GM23338 (cell line): ENCODE results near the gene FAM83F. TPM values are rescaled to one million over a fixed set of nuclear protein-coding genes. Genes with fewer than 3 reads are reported as not detected.

Experiments used
- ATAC-seq: fragments of 200-7000 bp; cut with Tn5 transposase; 3 replicates; pipeline ENCODE4 v1.9.1; 2020
- DNase-seq: peaks from one replicate; pipeline ENCODE4 v3.0.0-alpha.2; 2015; ENCODE audit warnings: low spot score
- H2AFZ ChIP-seq: fragments of 200-600 bp; sonication (generic); 2 replicates; pipeline ENCODE4 v1.8.0; 2016; ENCODE audit warnings: antibody characterized with exemption, mild to moderate bottlenecking, moderate library complexity
- H3F3A ChIP-seq: fragments of 200-600 bp; sonication (generic); replicated peaks from 2 replicates; pipeline ENCODE4 v1.8.0; 2017; ENCODE audit warnings: antibody characterized with exemption, mixed run types, low read depth
- H3K27ac ChIP-seq: fragments of 200-600 bp; sonication (generic); 2 replicates; pipeline ENCODE4 v1.6.1; 2016; ENCODE audit warnings: low read depth
- H3K27me3 ChIP-seq: fragments of 200-600 bp; sonication (generic); 2 replicates; pipeline ENCODE4 v1.8.0; 2016; ENCODE audit warnings: mild to moderate bottlenecking, mixed run types, moderate library complexity; ENCODE audit not compliant: insufficient read depth
- H3K36me3 ChIP-seq: fragments of 200-600 bp; sonication (generic); 2 replicates; pipeline ENCODE4 v1.8.0; 2016; ENCODE audit warnings: mild to moderate bottlenecking; ENCODE audit not compliant: insufficient read depth
- H3K4me1 ChIP-seq: fragments of 200-600 bp; sonication (generic); 2 replicates; pipeline ENCODE4 v1.8.0; 2016; ENCODE audit warnings: mild to moderate bottlenecking, moderate library complexity; ENCODE audit not compliant: insufficient read depth
- H3K4me2 ChIP-seq: fragments of 200-600 bp; sonication (generic); 2 replicates; pipeline ENCODE4 v1.7.1; 2017; ENCODE audit warnings: mixed run types
- H3K4me3 ChIP-seq: fragments of 200-600 bp; sonication (generic); 2 replicates; pipeline ENCODE4 v1.6.1; 2016; ENCODE audit warnings: mixed run types
- H3K79me2 ChIP-seq: fragments of 200-600 bp; sonication (generic); replicated peaks from 2 replicates; pipeline ENCODE4 v1.8.0; 2017; ENCODE audit warnings: mild to moderate bottlenecking; ENCODE audit not compliant: insufficient read depth
- H3K9me2 ChIP-seq: fragments of 200-600 bp; sonication (generic); 2 replicates; pipeline ENCODE4 v1.8.0; 2017; ENCODE audit not compliant: insufficient read depth
- H4K20me1 ChIP-seq: fragments of 200-600 bp; sonication (generic); replicated peaks from 2 replicates; pipeline ENCODE4 v1.8.0; 2017; ENCODE audit warnings: mild to moderate bottlenecking; ENCODE audit not compliant: insufficient read depth
- H3K27ac Mint-ChIP-seq: 2 replicates; pipeline ENCODE4 v1.8.0; 2020; ENCODE audit warnings: inconsistent platforms, mild to moderate bottlenecking, moderate library complexity, mixed read lengths
- H3K27me3 Mint-ChIP-seq: 3 replicates; pipeline ENCODE4 v1.8.0; 2022; ENCODE audit warnings: low read depth, mild to moderate bottlenecking, moderate library complexity, mixed read lengths, inconsistent platforms; ENCODE audit not compliant: insufficient read depth, poor library complexity
- H3K36me3 Mint-ChIP-seq: 3 replicates; pipeline ENCODE4 v1.8.0; 2021; ENCODE audit warnings: low read depth, mild to moderate bottlenecking, inconsistent platforms, moderate library complexity, mixed read lengths
- H3K4me1 Mint-ChIP-seq: 3 replicates; pipeline ENCODE4 v1.8.0; 2020; ENCODE audit warnings: mild to moderate bottlenecking, inconsistent platforms, mixed read lengths
- H3K4me3 Mint-ChIP-seq: 3 replicates; pipeline ENCODE4 v1.8.0; 2021; ENCODE audit warnings: moderate library complexity, mild to moderate bottlenecking, inconsistent platforms, mixed read lengths
- H3K9me3 Mint-ChIP-seq: 3 replicates; pipeline ENCODE4 v1.8.0; 2020; ENCODE audit warnings: moderate library complexity, mild to moderate bottlenecking, inconsistent platforms, mixed read lengths
- CREB1 ChIP-seq: fragments of 250-450 bp; sonication (Bioruptor Pico); IDR thresholded peaks from 2 replicates; pipeline ENCODE4 v1.5.0; 2020; ENCODE audit warnings: low read depth, mild to moderate bottlenecking, moderate library complexity
- CTCF ChIP-seq, 2 experiments: fragments of 200-600 bp in 1 of 2; sonication (generic) in 1 of 2; conservative IDR thresholded peaks; 2 replicates each; pipeline versions ENCODE4 v1.5.1 to v1.6.1; 2016 to 2017; ENCODE audit warnings: antibody characterized with exemption in 2 of 2, low read depth in 2 of 2, mild to moderate bottlenecking in 2 of 2, moderate library complexity in 1 of 2
- ETS1 ChIP-seq: IDR thresholded peaks from 2 replicates; pipeline ENCODE4 v1.6.1; 2016; ENCODE audit warnings: antibody characterized with exemption
- EZH2 ChIP-seq: fragments of 200-600 bp; sonication (generic); IDR thresholded peaks from one replicate; pipeline ENCODE4 v1.8.0; 2017; ENCODE audit warnings: antibody characterized with exemption, mild to moderate bottlenecking, low read depth; ENCODE audit not compliant: unreplicated experiment
- EZH2phosphoT487 ChIP-seq: fragments of 200-600 bp; sonication (generic); IDR thresholded peaks from one replicate; pipeline ENCODE4 v1.8.1; 2018; ENCODE audit warnings: antibody characterized with exemption; ENCODE audit not compliant: unreplicated experiment
- NANOG ChIP-seq: IDR thresholded peaks from 2 replicates; pipeline ENCODE4 v1.6.1; 2016; ENCODE audit warnings: antibody characterized with exemption, borderline replicate concordance
- POLR2AphosphoS5 ChIP-seq: IDR thresholded peaks from 2 replicates; pipeline ENCODE4 v1.6.1; 2016; ENCODE audit warnings: antibody characterized with exemption, low read depth
- STAT1 ChIP-seq: IDR thresholded peaks from one replicate; pipeline ENCODE4 v1.6.1; 2016; ENCODE audit warnings: antibody characterized with exemption; ENCODE audit not compliant: unreplicated experiment
- ZNF114 ChIP-seq: fragments of 250-450 bp; sonication (Bioruptor Pico); IDR thresholded peaks from 2 replicates; pipeline ENCODE4 v1.5.0; 2020; ENCODE audit warnings: mild to moderate bottlenecking, moderate library complexity
- ZNF331 ChIP-seq: fragments of 250-450 bp; sonication (Bioruptor Pico); IDR thresholded peaks from 2 replicates; pipeline ENCODE4 v1.5.0; 2020; ENCODE audit warnings: low read depth, mild to moderate bottlenecking, moderate library complexity
- ZNF462 ChIP-seq: fragments of 250-450 bp; sonication (Bioruptor Pico); IDR thresholded peaks from 2 replicates; pipeline ENCODE4 v1.5.0; 2020; ENCODE audit warnings: mild to moderate bottlenecking, moderate library complexity
- polyA plus RNA-seq: library from polyadenylated mRNA; unstranded; fragments of >200 nt; fragmentation: Nextera tagmentation; extraction: Ambion mirVana; gene quantifications from 2 replicates; pipeline ENCODE4 v1.2.1, GENCODE V29; 2016
- total RNA-seq: library from RNA; depleted of rRNA; stranded (reverse); fragments of >200 nt; shearing (Covaris generic); gene quantifications from 2 replicates; pipeline ENCODE4 v1.2.3, GENCODE V29; 2014

FAM83F gene
- total and polyA plus RNA-seq, 2 experiments from 2014 or later = 3.7 to 15.9 TPM

GRCh38 chr22:40022536-40023240, 27.9 kb downstream of the FAM83F start:
- Histone ChIP-seq H3K36me3 (peaks cover 4% of the 10 kb centered on the region; the same call in 1 of the 2 replicates), H3K4me3 (no peak overlapping the region), H3F3A (peaks cover 4% of the 10 kb centered on the region; the same call in 1 of the 2 replicates), H3K79me2 (no peaks in the 10 kb centered on the region), H4K20me1 (no peaks in the 10 kb centered on the region; the same call in 1 of the 2 replicates), H3K27me3 (no peaks in the 10 kb centered on the region), H3K4me2 (no peak overlapping the region), H2AFZ (no peak overlapping the region), H3K9me2 (no peaks in the 10 kb centered on the region), H3K27ac (no peak overlapping the region), H3K4me1 (no peaks in the 10 kb centered on the region)
- Mint-ChIP-seq H3K27ac (no peak overlapping the region), H3K4me3 (no peak overlapping the region), H3K9me3 (no peaks in the 10 kb centered on the region; the same call in 2 of the 3 replicates), H3K4me1 (peaks cover 8% of the 10 kb centered on the region), H3K27me3 (peaks cover 4% of the 10 kb centered on the region), H3K36me3 (peaks cover 26% of the 10 kb centered on the region)
- DNase-seq = no peak
- no peak for TF ChIP-seq POLR2AphosphoS5
- no peak for ATAC-seq

- peaks cover 7% of the 10 kb centered on the region for H3K27me3 Mint-ChIP-seq
- Histone ChIP-seq H3F3A (peaks cover 4% of the 10 kb centered on the region; the same call in 1 of the 2 replicates), H3K79me2 (no peaks in the 10 kb centered on the region), H3K27me3 (no peaks in the 10 kb centered on the region), H3K4me2 (no peak overlapping the region), H3K4me1 (no peaks in the 10 kb centered on the region), H3K36me3 (peaks cover 4% of the 10 kb centered on the region; the same call in 1 of the 2 replicates), H4K20me1 (no peaks in the 10 kb centered on the region; the same call in 1 of the 2 replicates), H3K4me3 (no peak overlapping the region), H2AFZ (no peak overlapping the region), H3K27ac (peak overlapping the region; percentile 63; the same call in 1 of the 2 replicates), H3K9me2 (no peaks in the 10 kb centered on the region)
- H3K36me3 Mint-ChIP-seq = peaks cover 26% of the 10 kb centered on the region
- no peak overlapping the region for H3K27ac Mint-ChIP-seq
- ATAC-seq (no peak), DNase-seq (no peak)
- no peak overlapping the region for H3K4me3 Mint-ChIP-seq
- no peaks in the 10 kb centered on the region; the same call in 2 of the 3 replicates for H3K9me3 Mint-ChIP-seq
- peaks cover 13% of the 10 kb centered on the region for H3K4me1 Mint-ChIP-seq
- TF ChIP-seq ZNF462 = no peak
- no peak for TF ChIP-seq EZH2
- no peak for TF ChIP-seq NANOG
- TF ChIP-seq ZNF114 (CRISPR knock-in tag) = no peak
- TF ChIP-seq ETS1 = no peak
- no peak for TF ChIP-seq STAT1
- no peak for TF ChIP-seq EZH2phosphoT487
- no peak for TF ChIP-seq ZNF331
- TF ChIP-seq CTCF (conservative IDR thresholded peaks at IDR 0.05; ENCODE audit: low read depth in 2 of 2) = no peak
- TF ChIP-seq CREB1 = no peak
- TF ChIP-seq POLR2AphosphoS5 = no peak
Observed at GRCh38 chr22:40023341-40023841, 28.6 kb downstream of the FAM83F start.
